ENCODE data around the gene RAD54L. TPM values are rescaled to one million over a fixed set of nuclear protein-coding genes. Genes with fewer than 3 reads are reported as not detected.
A peak's percentile ranks its signal among the peaks of the same experiment; 100 is the strongest.

The RAD54L gene
- total and polyA plus RNA-seq, 2 of the 4 experiments (the other 2 are of a cell fraction): 4.8 to 10.6 TPM

DNA sequence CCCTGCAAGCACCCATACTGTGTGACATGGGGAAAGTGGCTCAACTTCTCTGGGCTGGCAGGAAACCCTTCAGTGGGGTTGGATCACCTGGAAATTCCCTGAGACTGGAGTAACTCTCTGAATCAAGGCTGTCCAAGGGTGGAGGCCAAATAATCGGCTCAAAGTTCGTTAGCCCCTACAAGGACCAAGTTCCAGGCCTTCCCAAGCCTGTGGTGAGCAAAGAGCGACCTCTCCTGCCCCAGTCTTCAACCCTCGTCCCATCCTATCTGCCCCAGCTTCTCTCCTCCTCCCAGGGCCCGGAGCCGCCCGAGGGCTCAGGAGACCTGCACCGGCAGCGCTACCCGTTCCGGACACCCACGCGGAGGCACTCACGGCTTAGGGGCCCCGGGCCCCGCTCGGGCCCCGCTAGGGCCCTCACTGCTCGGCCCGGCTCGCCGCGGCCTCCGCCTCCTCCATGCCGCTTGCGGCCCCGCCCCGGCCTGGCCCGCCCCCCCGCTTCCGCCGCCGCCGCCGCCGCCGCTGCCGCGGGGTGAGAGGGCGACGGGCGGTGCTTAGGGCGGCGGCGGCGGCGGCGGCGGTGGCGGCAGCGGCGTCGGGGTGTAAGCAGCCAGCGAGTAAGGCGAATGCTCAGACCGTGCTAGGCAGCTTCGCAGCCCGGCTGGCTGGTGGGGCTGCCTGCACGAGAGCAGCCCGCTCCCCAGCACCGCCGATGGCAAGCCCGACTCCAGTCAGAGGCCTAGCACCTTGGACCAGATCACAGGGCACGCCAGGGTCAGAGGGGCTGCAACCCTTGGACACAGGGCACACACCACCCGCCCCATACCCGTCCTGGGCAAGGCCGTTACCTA is 49.4 kb upstream of the RAD54L start, which contains the start of gene POMGNT1 (continued):
- TF ChIP-seq, protein P1, sequence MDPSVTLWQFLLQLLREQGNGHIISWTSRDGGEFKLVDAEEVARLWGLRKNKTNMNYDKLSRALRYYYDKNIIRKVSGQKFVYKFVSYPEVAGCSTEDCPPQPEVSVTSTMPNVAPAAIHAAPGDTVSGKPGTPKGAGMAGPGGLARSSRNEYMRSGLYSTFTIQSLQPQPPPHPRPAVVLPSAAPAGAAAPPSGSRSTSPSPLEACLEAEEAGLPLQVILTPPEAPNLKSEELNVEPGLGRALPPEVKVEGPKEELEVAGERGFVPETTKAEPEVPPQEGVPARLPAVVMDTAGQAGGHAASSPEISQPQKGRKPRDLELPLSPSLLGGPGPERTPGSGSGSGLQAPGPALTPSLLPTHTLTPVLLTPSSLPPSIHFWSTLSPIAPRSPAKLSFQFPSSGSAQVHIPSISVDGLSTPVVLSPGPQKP (IDR thresholded peaks at IDR 0.05; ENCODE audit: borderline replicate concordance, low read depth, low read length): no peak

DNA sequence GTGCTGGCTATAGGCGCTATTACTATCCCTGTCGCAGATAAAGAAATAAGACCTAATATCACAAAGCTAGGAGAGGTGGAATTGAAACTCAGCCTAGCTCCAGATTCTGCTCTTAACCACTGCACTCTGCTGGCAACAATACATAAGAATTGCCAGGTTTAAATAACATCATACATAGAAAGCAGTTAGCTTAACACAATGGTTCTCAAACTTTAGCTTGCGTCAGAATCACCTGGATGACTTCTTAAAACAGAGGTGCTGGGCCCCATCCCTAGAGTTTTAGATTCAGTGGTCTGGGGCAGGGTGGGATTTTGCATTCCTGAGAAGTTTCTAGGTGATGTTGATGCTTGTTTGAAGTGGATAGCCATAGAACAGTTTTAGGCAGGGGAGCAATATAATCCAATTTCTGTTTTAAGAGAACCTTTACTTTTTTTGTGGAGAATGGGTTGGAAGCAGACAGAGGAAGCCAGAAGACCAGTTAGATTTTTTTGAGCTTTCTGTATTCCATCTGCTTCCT is 48.3 kb upstream of the RAD54L start:
- no peak for ATAC-seq (ENCODE audit: low read depth)
- H2AFZ ChIP-seq (replicated peaks; ENCODE audit: low read length, poor library complexity): no peak overlapping the region
- in situ Hi-C loops (cut with MboI; ENCODE audit: low sequenced_read_pairs): no loop called here
- no peak overlapping the region for H3K14ac ChIP-seq (replicated peaks; ENCODE audit: low read depth, low read length)
- H3K18ac ChIP-seq (ENCODE audit: low read depth, low read length): no peak overlapping the region
- H2AK9ac ChIP-seq (replicated peaks; ENCODE audit: low read depth, low read length, poor library complexity): no peak overlapping the region
- no peak overlapping the region for H3K56ac ChIP-seq (ENCODE audit: extremely low read depth, insufficient read depth, low read length)
- no peak for DNase-seq
- H3K9ac ChIP-seq (ENCODE audit: low read depth, low read length): no peak overlapping the region
- H2BK120ac ChIP-seq (ENCODE audit: low read depth, low read length): no peak overlapping the region
- no TSS peak for BruUV-seq (replicated peaks)
- H2BK5ac ChIP-seq (ENCODE audit: low read depth, low read length, poor library complexity, severe bottlenecking): no peak overlapping the region
- H2AK5ac ChIP-seq (ENCODE audit: low read depth, low read length): no peak overlapping the region
- H3K9me3 ChIP-seq (ENCODE audit: control insufficient read depth, insufficient read depth, low read length): no peaks in the 10 kb centered on the region
- peak overlapping the region in 1 of 2 experiments; percentile 35; a peak in 2 of 4 replicates for H4K8ac ChIP-seq (ENCODE audit: low read depth in 2 of 2, low read length in 2 of 2)
- ChIA-PET CTCF (interaction anchor here (1.6 kb wide), 2 partner anchors 16 to 24 kb away, joined by 4 to 8 read pairs; no protein-coding TSS in a partner anchor), POLR2A (ENCODE audit: unreplicated experiment) (no interaction called here)
- peaks cover 3% of the 10 kb centered on the region; the same call in 1 of the 2 replicates for H3K9me1 ChIP-seq (ENCODE audit: insufficient read depth, low read length)
- dilution Hi-C loops (cut with HindIII; ENCODE audit: low sequenced_read_pairs, unreplicated experiment): loop anchor here (25.0 kb wide), 1 partner anchor 162 kb away; no protein-coding TSS in a partner anchor
- peaks cover 4% of the 10 kb centered on the region; the same call in 1 of the 2 replicates for H3K4me1 ChIP-seq (ENCODE audit: control insufficient read depth, insufficient read depth, low read length)
- no peak overlapping the region for H2BK15ac ChIP-seq (ENCODE audit: low read depth, low read length)
- no peaks in the 10 kb centered on the region for H3K27me3 ChIP-seq (ENCODE audit: control insufficient read depth, insufficient read depth, low read length)
- WGBS, 2 experiments (ENCODE audit: extremely low coverage in 2 of 2, insufficient read length in 1 of 2): no CpG with 5 or more reads among the region's 3 CpGs
- no peak overlapping the region for H3K27ac ChIP-seq (ENCODE audit: insufficient read depth, low read length)
- H3K23ac ChIP-seq (ENCODE audit: low read depth, low read length): peak overlapping the region; percentile 66; the same call in 1 of the 2 replicates
- no peak overlapping the region for H4K91ac ChIP-seq (ENCODE audit: insufficient read depth, low read depth, low read length)
- TF ChIP-seq POLR2A (IDR thresholded peaks at IDR 0.05; ENCODE audit: low read depth, low read length) (no peak), RAD21 (IDR thresholded peaks at IDR 0.05; ENCODE audit: low read length) (no peak), NFE2L2 (IDR thresholded peaks at IDR 0.05; ENCODE audit: low read depth, low read length) (no peak), CEBPB (IDR thresholded peaks at IDR 0.05; ENCODE audit: low read depth, low read length) (no peak), MAFK (IDR thresholded peaks at IDR 0.05; ENCODE audit: low read depth, low read length) (no peak)
- no peak overlapping the region for H2BK20ac ChIP-seq (ENCODE audit: low read depth, low read length)
- peaks cover 14 to 45% of the 10 kb centered on the region in 2 experiments for H3K79me1 ChIP-seq (ENCODE audit: low read depth in 1 of 2, low read length in 2 of 2)
- H4K20me1 ChIP-seq (ENCODE audit: insufficient read depth, low read length): no peaks in the 10 kb centered on the region
- H4K5ac ChIP-seq (ENCODE audit: low read depth, low read length): no peak overlapping the region
- H3K36me3 ChIP-seq (ENCODE audit: control insufficient read depth, insufficient read depth, low read length): peaks cover 11% of the 10 kb centered on the region
- H3K4me2 ChIP-seq (ENCODE audit: low read depth, low read length): no peak overlapping the region
- intact Hi-C loops (cut with micrococcal nuclease): no loop called here
- no peak overlapping the region; the same call in 1 of the 2 replicates for H3K4ac ChIP-seq (ENCODE audit: low read depth, low read length)
- H3K4me3 ChIP-seq (ENCODE audit: insufficient read depth, low read depth, low read length): no peak overlapping the region
